ENCODE results near the gene GLRX5.

DNA sequence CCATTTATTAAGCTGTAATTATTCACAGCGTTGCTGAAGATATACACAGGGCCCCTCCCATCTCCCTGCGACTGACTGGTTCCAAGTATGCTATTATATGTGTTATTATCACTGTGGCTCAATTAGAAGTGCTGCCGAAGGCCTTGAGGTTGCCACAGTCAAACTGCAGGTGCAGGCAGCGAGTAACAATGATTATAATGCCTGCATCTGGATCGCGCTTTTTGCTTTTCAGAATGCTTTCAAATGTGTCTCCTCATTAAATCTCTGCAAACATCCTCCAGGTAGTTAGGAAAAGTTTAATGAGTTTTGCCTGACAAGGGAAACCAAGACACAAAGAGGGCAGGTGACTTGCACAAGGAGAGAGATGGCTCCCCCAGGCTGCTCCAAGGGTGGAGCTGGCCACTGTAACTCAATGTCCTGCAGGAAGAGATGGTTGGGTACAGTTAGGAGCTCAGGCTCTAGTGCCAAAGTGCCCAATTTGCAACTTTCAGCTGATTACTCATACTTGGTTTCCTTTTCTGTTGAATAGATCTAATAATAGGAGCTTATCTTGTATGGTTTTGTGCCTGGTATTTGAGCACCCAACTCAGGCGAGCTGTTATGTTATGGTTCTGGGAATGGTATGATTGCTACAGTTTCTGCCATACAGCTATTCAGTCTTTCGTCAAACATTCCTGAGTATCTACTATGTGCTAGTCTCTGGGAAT lies 16.7 kb upstream of the GLRX5 start:
- TF ChIP-seq, protein P1, sequence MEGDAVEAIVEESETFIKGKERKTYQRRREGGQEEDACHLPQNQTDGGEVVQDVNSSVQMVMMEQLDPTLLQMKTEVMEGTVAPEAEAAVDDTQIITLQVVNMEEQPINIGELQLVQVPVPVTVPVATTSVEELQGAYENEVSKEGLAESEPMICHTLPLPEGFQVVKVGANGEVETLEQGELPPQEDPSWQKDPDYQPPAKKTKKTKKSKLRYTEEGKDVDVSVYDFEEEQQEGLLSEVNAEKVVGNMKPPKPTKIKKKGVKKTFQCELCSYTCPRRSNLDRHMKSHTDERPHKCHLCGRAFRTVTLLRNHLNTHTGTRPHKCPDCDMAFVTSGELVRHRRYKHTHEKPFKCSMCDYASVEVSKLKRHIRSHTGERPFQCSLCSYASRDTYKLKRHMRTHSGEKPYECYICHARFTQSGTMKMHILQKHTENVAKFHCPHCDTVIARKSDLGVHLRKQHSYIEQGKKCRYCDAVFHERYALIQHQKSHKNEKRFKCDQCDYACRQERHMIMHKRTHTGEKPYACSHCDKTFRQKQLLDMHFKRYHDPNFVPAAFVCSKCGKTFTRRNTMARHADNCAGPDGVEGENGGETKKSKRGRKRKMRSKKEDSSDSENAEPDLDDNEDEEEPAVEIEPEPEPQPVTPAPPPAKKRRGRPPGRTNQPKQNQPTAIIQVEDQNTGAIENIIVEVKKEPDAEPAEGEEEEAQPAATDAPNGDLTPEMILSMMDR (IDR thresholded peaks at IDR 0.05), result no peak
- TF ChIP-seq POLR2A (IDR thresholded peaks at IDR 0.05), result no peak

All from adrenal gland (tissue), 5 donors.